ENCODE measurements around the gene ING4.

GRCh38 chr12:6632026-6632983, 30.6 kb downstream of the ING4 start:
- TF ChIP-seq CTCF (IDR thresholded peaks at IDR 0.05) (no peak), POLR2AphosphoS5 (IDR thresholded peaks at IDR 0.05; ENCODE audit: insufficient read depth in 1 of 2, low read depth in 1 of 2) (no peak)
